Uterus (tissue), 2 donors: Measurements from ENCODE around the gene ANKK1.

Experiments used
- POLR2A ChIP-seq, 2 donors: fragments of 450-650 bp; IDR thresholded peaks; one replicate each; pipeline ENCODE4 v1.6.1; 2016; ENCODE audit warnings: antibody characterized with exemption in 2 of 2, mild to moderate bottlenecking in 1 of 2, moderate library complexity in 1 of 2
- TF ChIP-seq, protein P1 (sequence below), 4 experiments: fragments of 200-600 bp in 2 of 4; fragments of 450-650 bp in 2 of 4; sonication (generic) in 2 of 4; IDR thresholded peaks; one replicate each; pipeline ENCODE4 v1.5.1; 2016 to 2019; ENCODE audit warnings: antibody characterized with exemption in 4 of 4, mild to moderate bottlenecking in 2 of 4, moderate library complexity in 1 of 4

GRCh38 chr11:113350336-113351067 is 37.1 kb upstream of the ANKK1 start:
- TF ChIP-seq, protein P1, sequence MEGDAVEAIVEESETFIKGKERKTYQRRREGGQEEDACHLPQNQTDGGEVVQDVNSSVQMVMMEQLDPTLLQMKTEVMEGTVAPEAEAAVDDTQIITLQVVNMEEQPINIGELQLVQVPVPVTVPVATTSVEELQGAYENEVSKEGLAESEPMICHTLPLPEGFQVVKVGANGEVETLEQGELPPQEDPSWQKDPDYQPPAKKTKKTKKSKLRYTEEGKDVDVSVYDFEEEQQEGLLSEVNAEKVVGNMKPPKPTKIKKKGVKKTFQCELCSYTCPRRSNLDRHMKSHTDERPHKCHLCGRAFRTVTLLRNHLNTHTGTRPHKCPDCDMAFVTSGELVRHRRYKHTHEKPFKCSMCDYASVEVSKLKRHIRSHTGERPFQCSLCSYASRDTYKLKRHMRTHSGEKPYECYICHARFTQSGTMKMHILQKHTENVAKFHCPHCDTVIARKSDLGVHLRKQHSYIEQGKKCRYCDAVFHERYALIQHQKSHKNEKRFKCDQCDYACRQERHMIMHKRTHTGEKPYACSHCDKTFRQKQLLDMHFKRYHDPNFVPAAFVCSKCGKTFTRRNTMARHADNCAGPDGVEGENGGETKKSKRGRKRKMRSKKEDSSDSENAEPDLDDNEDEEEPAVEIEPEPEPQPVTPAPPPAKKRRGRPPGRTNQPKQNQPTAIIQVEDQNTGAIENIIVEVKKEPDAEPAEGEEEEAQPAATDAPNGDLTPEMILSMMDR (IDR thresholded peaks at IDR 0.05), result no peak
- no peak for TF ChIP-seq POLR2A (IDR thresholded peaks at IDR 0.05)
